K562 (cell line): Measurements from ENCODE around the gene PLEKHH2. TPM values are rescaled to one million over a fixed set of nuclear protein-coding genes. Genes with fewer than 3 reads are reported as not detected.

Experiments used
- ATAC-seq: fragments of 200-7000 bp; cut with Tn5 transposase; 3 replicates; pipeline ENCODE4 v1.9.1; 2020; ENCODE audit warnings: moderate library complexity
- BruUV-seq: library from RNA; stranded (reverse); fragments of 400-500 nt; replicated peaks from 2 replicates; lab custom pipeline; 2021; lab: Mats Ljungman, UMichigan
- CTCF ChIA-PET: fragments of 300-600 bp; formaldehyde crosslinking; extraction: SDS; loops from one replicate; lab custom pipeline; 2021; ENCODE audit warnings: low intra/inter-chr PET ratio; lab: Yijun Ruan, JAX
- POLR2A ChIA-PET: fragments of 300-600, 350-650 bp; sonication (Branson Sonifier 250); formaldehyde crosslinking; extraction: SDS; loops from one replicate; lab custom pipeline; 2021; ENCODE audit warnings: antibody characterized with exemption, inconsistent platforms; lab: Yijun Ruan, JAX
- DNase-seq, 4 experiments: peaks; one replicate each; pipeline versions ENCODE4 v3.0.0 to v3.0.0-alpha.2; 2011 to 2018; ENCODE audit warnings: low spot score in 3 of 4, mixed read lengths in 3 of 4; ENCODE audit errors: extremely low read depth in 1 of 4
- FAIRE-seq: peaks from 2 replicates; lab custom pipeline; 2011; peaks lifted over from hg19 to GRCh38; lab: Jason Lieb, UNC
- H2AFZ ChIP-seq: 2 replicates; pipeline ENCODE4 v1.6.0; 2011; ENCODE audit warnings: low read depth, low read length, control low read depth, inconsistent platforms
- H3K27ac ChIP-seq: fragments of 200-600 bp; 3 replicates; pipeline ENCODE4 v1.8.0; 2011; ENCODE audit warnings: low read depth, mild to moderate bottlenecking, control low read depth, inconsistent platforms, low read length, moderate library complexity, mixed read lengths; ENCODE audit errors: extremely low read depth
- H3K27me3 ChIP-seq, 2 experiments: fragments of 300-600 bp in 1 of 2; 2 replicates in 1 of 2; 3 replicates in 1 of 2; pipeline versions ENCODE4 v1.6.0 to v1.8.0; 2011; ENCODE audit warnings: inconsistent platforms in 2 of 2, low read length in 2 of 2, mild to moderate bottlenecking in 1 of 2, mixed read lengths in 1 of 2, moderate library complexity in 1 of 2; ENCODE audit not compliant: control insufficient read depth in 2 of 2, insufficient read depth in 2 of 2
- H3K36me3 ChIP-seq: fragments of 300-600 bp; 3 replicates; pipeline ENCODE4 v1.8.0; 2011; ENCODE audit warnings: mild to moderate bottlenecking, low read length, inconsistent platforms; ENCODE audit not compliant: control insufficient read depth, insufficient read depth
- H3K4me1 ChIP-seq, 2 experiments: fragments of 200-600 bp in 1 of 2; replicated peaks in 1 of 2; 2 replicates in 1 of 2; 3 replicates in 1 of 2; pipeline versions ENCODE4 v1.5.1 to v1.8.0; 2011; ENCODE audit warnings: inconsistent platforms in 2 of 2, low read length in 2 of 2, mild to moderate bottlenecking in 1 of 2, mixed read lengths in 1 of 2, moderate library complexity in 1 of 2; ENCODE audit not compliant: control insufficient read depth in 2 of 2, insufficient read depth in 2 of 2
- H3K4me2 ChIP-seq: 2 replicates; pipeline ENCODE4 v1.6.1; 2011; ENCODE audit warnings: low read length, control low read depth, inconsistent platforms, mixed read lengths; ENCODE audit not compliant: insufficient read depth
- H3K4me3 ChIP-seq: fragments of 200-600 bp; sonication (generic), shearing (Covaris generic); 2 replicates; pipeline ENCODE4 v1.5.1; 2016; ENCODE audit warnings: control low read depth, inconsistent platforms
- H3K79me2 ChIP-seq: fragments of 200-600 bp; 3 replicates; pipeline ENCODE4 v1.8.0; 2011; ENCODE audit warnings: low read length, inconsistent platforms; ENCODE audit not compliant: control insufficient read depth, insufficient read depth
- H3K9ac ChIP-seq, 2 experiments: 2 replicates each; pipeline versions ENCODE4 v1.6.0 to v1.6.1; 2011; ENCODE audit warnings: low read depth in 2 of 2, low read length in 2 of 2, control low read depth in 1 of 2, inconsistent platforms in 1 of 2, mild to moderate bottlenecking in 1 of 2, mixed read lengths in 1 of 2; ENCODE audit not compliant: insufficient read depth in 1 of 2
- H3K9me1 ChIP-seq: one replicate; pipeline ENCODE4 v1.6.0; 2011; ENCODE audit warnings: inconsistent platforms, mild to moderate bottlenecking, low read length, moderate library complexity; ENCODE audit not compliant: control insufficient read depth, insufficient read depth
- H3K9me3 ChIP-seq: replicated peaks from 2 replicates; pipeline ENCODE4 v1.5.1; 2011; ENCODE audit warnings: low read depth, low read length, inconsistent platforms; ENCODE audit not compliant: control insufficient read depth, insufficient read depth
- H4K20me1 ChIP-seq: replicated peaks from 2 replicates; pipeline ENCODE4 v1.6.1; 2011; ENCODE audit warnings: low read length, inconsistent platforms, mixed read lengths; ENCODE audit not compliant: control insufficient read depth, insufficient read depth
- CEBPB ChIP-seq: fragments of 450-650 bp; IDR thresholded peaks from 2 replicates; pipeline ENCODE4 v1.6.1; 2016; ENCODE audit warnings: missing genetic modification characterization, missing compliant biosample characterization
- CEBPG ChIP-seq, 3 experiments: fragments of 200-800 bp in 1 of 3; sonication (Bioruptor generic) in 1 of 3; sonication (generic) in 1 of 3; formaldehyde crosslinking in 1 of 3; IDR thresholded peaks in 2 of 3; conservative IDR thresholded peaks in 1 of 3; 2 replicates each; pipeline versions ENCODE4 v1.6.1 to v1.8.0; 2016 to 2022; ENCODE audit warnings: missing compliant biosample characterization in 2 of 3, missing genetic modification characterization in 2 of 3, mild to moderate bottlenecking in 1 of 3, missing genetic modification reagents in 1 of 3
- ETV5 ChIP-seq: sonication (generic); formaldehyde crosslinking; IDR thresholded peaks from 2 replicates; pipeline ENCODE4 v1.4.0; 2020; ENCODE audit warnings: low read depth, mild to moderate bottlenecking, missing genetic modification reagents
- KAT8 ChIP-seq: fragments of 450-650 bp; IDR thresholded peaks from 2 replicates; pipeline ENCODE4 v1.6.1; 2016; ENCODE audit warnings: low read depth, mild to moderate bottlenecking
- RAD21 ChIP-seq, 2 experiments: fragments of 250-450 bp in 1 of 2; fragments of 450-650 bp in 1 of 2; sonication (Bioruptor Pico) in 1 of 2; formaldehyde crosslinking in 1 of 2; IDR thresholded peaks in 1 of 2; conservative IDR thresholded peaks in 1 of 2; 2 replicates each; pipeline versions ENCODE4 v1.4.0 to v1.8.0; 2020 to 2022; ENCODE audit warnings: mild to moderate bottlenecking in 2 of 2, moderate library complexity in 1 of 2
- SMC3 ChIP-seq: conservative IDR thresholded peaks from 2 replicates; pipeline ENCODE4 v1.6.1; 2011; ENCODE audit warnings: low read depth, low read length, improper control_type of control experiment; ENCODE audit not compliant: insufficient read depth
- ZNF324 ChIP-seq: fragments of 250-450 bp; sonication (Bioruptor Pico); IDR thresholded peaks from 2 replicates; pipeline ENCODE4 v1.4.0; 2020; ENCODE audit warnings: mild to moderate bottlenecking
- ZNF780A ChIP-seq: fragments of 250-450 bp; sonication (Bioruptor Pico); IDR thresholded peaks from 2 replicates; pipeline ENCODE4 v1.5.0; 2021; ENCODE audit warnings: mild to moderate bottlenecking
- WGBS: fragments of 100-300 bp; shearing (Covaris generic); methylation state at CpG from one replicate; pipeline ENCODE4 v1.1.6; 2016; ENCODE audit warnings: low coverage, mixed read lengths; ENCODE audit not compliant: insufficient coverage; ENCODE audit errors: missing lambda C conversion rate; 5-methylcytosine and 5-hydroxymethylcytosine counted together
- in situ Hi-C: fragments of 300-500 bp; cut with MboI; formaldehyde crosslinking; loops from 4 replicates; pipeline ENCODE4 v1.15.0; 2018; ENCODE audit warnings: inconsistent platforms, mixed read lengths
- intact Hi-C: fragments of 100-400 bp; cut with micrococcal nuclease; formaldehyde crosslinking; loops from 2 replicates; pipeline ENCODE4 v1.14.2; 2022
- polyA plus RNA-seq, 8 experiments: library from polyadenylated mRNA; depleted of rRNA in 4 of 8; stranded (reverse) in 5 of 8; unstranded in 3 of 8; fragments of >200 nt; fragmentation: Nextera tagmentation in 2 of 8; fragmentation: Illumina TruSeq in 1 of 8; extraction: Ambion mirVana in 2 of 8; extraction: Trizol in 1 of 8; gene quantifications; 2 replicates each; pipeline versions ENCODE4 v1.2.1 to v1.2.3, GENCODE V29; 2011 to 2014; ENCODE audit warnings: inconsistent platforms in 1 of 8, missing spikeins in 1 of 8
- total RNA-seq, 7 experiments: library from RNA; depleted of rRNA in 6 of 7; stranded (reverse); fragments of >200 nt in 6 of 7; fragmentation: Illumina TruSeq in 2 of 7; extraction: Trizol in 2 of 7; gene quantifications; 2 replicates each; pipeline versions ENCODE4 v1.2.1 to v1.2.3, GENCODE V29; 2011 to 2021; ENCODE audit warnings: low replicate concordance in 1 of 7
- TF ChIP-seq, protein P1 (sequence below), 2 experiments: fragments of 450-650 bp; formaldehyde crosslinking in 1 of 2; IDR thresholded peaks; 2 replicates each; pipeline versions ENCODE4 v1.4.0 to v1.6.1; 2014 to 2020; ENCODE audit warnings: mild to moderate bottlenecking in 2 of 2, borderline replicate concordance in 1 of 2, low read depth in 1 of 2
- TF ChIP-seq, protein P2 (sequence below), 3 experiments: IDR thresholded peaks in 2 of 3; conservative IDR thresholded peaks in 1 of 3; 2 replicates each; pipeline ENCODE4 v1.5.1; 2011 to 2012; ENCODE audit warnings: low read length in 3 of 3, mild to moderate bottlenecking in 3 of 3, control low read depth in 2 of 3, improper control_type of control experiment in 1 of 3, inconsistent platforms in 1 of 3, low read depth in 1 of 3, mixed read lengths in 1 of 3, moderate library complexity in 1 of 3; ENCODE audit not compliant: insufficient read depth in 2 of 3

PLEKHH2 gene
- total and polyA plus RNA-seq, 9 of the 15 experiments (the other 6 are each of a cell fraction or from before 2014, with no cell fraction given) = 0.77 to 13.5 (median 2.7) TPM

DNA sequence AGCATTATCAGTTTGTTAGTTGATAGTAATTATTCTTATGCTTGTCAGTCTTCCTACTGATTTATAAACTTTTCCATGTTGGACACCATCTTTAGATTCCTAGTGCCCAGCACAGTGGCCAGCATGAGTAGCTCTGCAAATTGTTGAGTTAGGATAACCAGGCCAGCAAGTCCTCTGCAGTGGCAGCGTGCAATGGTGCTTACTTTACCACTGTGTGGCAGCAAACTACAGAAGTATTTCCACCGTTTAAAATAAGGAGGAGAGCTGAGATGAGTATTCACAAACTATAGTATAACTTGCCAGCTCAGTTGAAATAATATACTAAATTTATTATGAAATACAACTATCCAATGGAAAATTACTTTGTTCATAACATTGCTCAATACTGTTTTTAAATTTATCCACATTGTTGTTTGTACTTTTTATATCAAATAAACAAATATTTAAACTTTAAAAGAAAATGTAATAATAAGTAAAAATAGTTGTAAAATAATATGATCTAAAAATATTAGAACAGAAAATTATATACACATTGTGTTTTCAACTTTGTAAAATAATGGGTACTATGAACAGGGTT is 31.9 kb upstream of the PLEKHH2 start:
- in situ Hi-C loops = no loop called here
- Histone ChIP-seq H3K4me2 (no peak overlapping the region), H3K36me3 (no peaks in the 10 kb centered on the region), H3K9ac (no peak overlapping the region), H3K27me3 (no peaks in the 10 kb centered on the region), H3K79me2 (no peaks in the 10 kb centered on the region), H2AFZ (peak overlapping the region; percentile 53; the same call in 1 of the 2 replicates), H3K4me1 (no peaks in the 10 kb centered on the region; a peak in 1 of 5 replicates), H3K27ac (no peak overlapping the region), H3K9me1 (no peaks in the 10 kb centered on the region), H3K4me3 (no peak overlapping the region), H3K9me3 (no peaks in the 10 kb centered on the region), H4K20me1 (no peaks in the 10 kb centered on the region)
- CTCF ChIA-PET = interaction anchor here (0.6 to 1.4 kb wide), 2 partner anchors 776 to 874 kb away, joined by 3 to 5 read pairs; no protein-coding TSS in a partner anchor
- DNase-seq (peak; percentile 17 to 60 (median 37)), FAIRE-seq (peak; percentile 49), ATAC-seq (peak; percentile 92)
- WGBS = 9% methylated on average over 2 of the region's 2 CpGs
- no TSS peak for BruUV-seq
- POLR2A ChIA-PET = interaction anchor here (0.5 to 0.9 kb wide), 2 partner anchors 9 to 743 kb away, joined by 3 to 6 read pairs; partner anchors contain the start of gene THADA
- intact Hi-C loops = loop anchor here (5.0 kb wide), 1 partner anchor 658 kb away; no protein-coding TSS in a partner anchor
- TF ChIP-seq KAT8 (no peak), CEBPG (CRISPR knock-in tag; IDR thresholded peaks at IDR 0.05) (no peak), CEBPG (tag; conservative IDR thresholded peaks at IDR 0.05 in 1 of 2, IDR thresholded peaks at IDR 0.05 in 1 of 2) (peak; percentile 42 to 72; a peak in 3 of 4 replicates), ZNF324 (CRISPR knock-in tag) (no peak), SMC3 (0 out of 2 replicates have a peak, but pooled peaks have one; percentile 24), ETV5 (no peak), CEBPB (tag) (peak; percentile 55), RAD21 (CRISPR knock-in tag; conservative IDR thresholded peaks at IDR 0.05 in 1 of 2, IDR thresholded peaks at IDR 0.05 in 1 of 2) (peak; percentile 18 to 60; a peak in 3 of 4 replicates), ZNF780A (CRISPR knock-in tag) (no peak)
- TF ChIP-seq, protein P1, sequence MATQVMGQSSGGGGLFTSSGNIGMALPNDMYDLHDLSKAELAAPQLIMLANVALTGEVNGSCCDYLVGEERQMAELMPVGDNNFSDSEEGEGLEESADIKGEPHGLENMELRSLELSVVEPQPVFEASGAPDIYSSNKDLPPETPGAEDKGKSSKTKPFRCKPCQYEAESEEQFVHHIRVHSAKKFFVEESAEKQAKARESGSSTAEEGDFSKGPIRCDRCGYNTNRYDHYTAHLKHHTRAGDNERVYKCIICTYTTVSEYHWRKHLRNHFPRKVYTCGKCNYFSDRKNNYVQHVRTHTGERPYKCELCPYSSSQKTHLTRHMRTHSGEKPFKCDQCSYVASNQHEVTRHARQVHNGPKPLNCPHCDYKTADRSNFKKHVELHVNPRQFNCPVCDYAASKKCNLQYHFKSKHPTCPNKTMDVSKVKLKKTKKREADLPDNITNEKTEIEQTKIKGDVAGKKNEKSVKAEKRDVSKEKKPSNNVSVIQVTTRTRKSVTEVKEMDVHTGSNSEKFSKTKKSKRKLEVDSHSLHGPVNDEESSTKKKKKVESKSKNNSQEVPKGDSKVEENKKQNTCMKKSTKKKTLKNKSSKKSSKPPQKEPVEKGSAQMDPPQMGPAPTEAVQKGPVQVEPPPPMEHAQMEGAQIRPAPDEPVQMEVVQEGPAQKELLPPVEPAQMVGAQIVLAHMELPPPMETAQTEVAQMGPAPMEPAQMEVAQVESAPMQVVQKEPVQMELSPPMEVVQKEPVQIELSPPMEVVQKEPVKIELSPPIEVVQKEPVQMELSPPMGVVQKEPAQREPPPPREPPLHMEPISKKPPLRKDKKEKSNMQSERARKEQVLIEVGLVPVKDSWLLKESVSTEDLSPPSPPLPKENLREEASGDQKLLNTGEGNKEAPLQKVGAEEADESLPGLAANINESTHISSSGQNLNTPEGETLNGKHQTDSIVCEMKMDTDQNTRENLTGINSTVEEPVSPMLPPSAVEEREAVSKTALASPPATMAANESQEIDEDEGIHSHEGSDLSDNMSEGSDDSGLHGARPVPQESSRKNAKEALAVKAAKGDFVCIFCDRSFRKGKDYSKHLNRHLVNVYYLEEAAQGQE (IDR thresholded peaks at IDR 0.05; ENCODE audit: borderline replicate concordance) = peak; percentile 11; the same call in 1 of the 2 replicates
- TF ChIP-seq, protein P1 (CRISPR knock-in tag; IDR thresholded peaks at IDR 0.05; ENCODE audit: low read depth) = no peak
- TF ChIP-seq, protein P2, sequence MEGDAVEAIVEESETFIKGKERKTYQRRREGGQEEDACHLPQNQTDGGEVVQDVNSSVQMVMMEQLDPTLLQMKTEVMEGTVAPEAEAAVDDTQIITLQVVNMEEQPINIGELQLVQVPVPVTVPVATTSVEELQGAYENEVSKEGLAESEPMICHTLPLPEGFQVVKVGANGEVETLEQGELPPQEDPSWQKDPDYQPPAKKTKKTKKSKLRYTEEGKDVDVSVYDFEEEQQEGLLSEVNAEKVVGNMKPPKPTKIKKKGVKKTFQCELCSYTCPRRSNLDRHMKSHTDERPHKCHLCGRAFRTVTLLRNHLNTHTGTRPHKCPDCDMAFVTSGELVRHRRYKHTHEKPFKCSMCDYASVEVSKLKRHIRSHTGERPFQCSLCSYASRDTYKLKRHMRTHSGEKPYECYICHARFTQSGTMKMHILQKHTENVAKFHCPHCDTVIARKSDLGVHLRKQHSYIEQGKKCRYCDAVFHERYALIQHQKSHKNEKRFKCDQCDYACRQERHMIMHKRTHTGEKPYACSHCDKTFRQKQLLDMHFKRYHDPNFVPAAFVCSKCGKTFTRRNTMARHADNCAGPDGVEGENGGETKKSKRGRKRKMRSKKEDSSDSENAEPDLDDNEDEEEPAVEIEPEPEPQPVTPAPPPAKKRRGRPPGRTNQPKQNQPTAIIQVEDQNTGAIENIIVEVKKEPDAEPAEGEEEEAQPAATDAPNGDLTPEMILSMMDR (IDR thresholded peaks at IDR 0.05 in 2 of 3, conservative IDR thresholded peaks at IDR 0.05 in 1 of 3; ENCODE audit: insufficient read depth in 2 of 3, low read depth in 1 of 3, low read length in 3 of 3) = peak; percentile 54 to 74 (median 67); a peak in 5 of 6 replicates
